Immature natural killer cell (primary cell): Measurements from ENCODE around the gene USF3. TPM values are rescaled to one million over a fixed set of nuclear protein-coding genes. Genes with fewer than 3 reads are reported as not detected.

ENCODE experiments used
- DNase-seq, 3 donors: peaks; one replicate each; pipeline ENCODE4 v3.0.0; 2022; ENCODE audit warnings: mixed read lengths in 1 of 3
- H3K27ac Mint-ChIP-seq, 6 donors: one replicate each; pipeline ENCODE4 v1.8.0; 2020; ENCODE audit warnings: mixed read lengths in 6 of 6, mild to moderate bottlenecking in 5 of 6, inconsistent platforms in 4 of 6, moderate library complexity in 3 of 6
- H3K27me3 Mint-ChIP-seq, 3 donors: one replicate each; pipeline ENCODE4 v1.8.0; 2020 to 2021; ENCODE audit warnings: low read depth in 3 of 3, mild to moderate bottlenecking in 3 of 3, mixed read lengths in 3 of 3, moderate library complexity in 3 of 3, inconsistent platforms in 1 of 3
- H3K36me3 Mint-ChIP-seq, 3 donors: one replicate each; pipeline ENCODE4 v1.8.0; 2020; ENCODE audit warnings: mixed read lengths in 3 of 3, inconsistent platforms in 2 of 3, mild to moderate bottlenecking in 2 of 3
- H3K4me1 Mint-ChIP-seq, 2 donors: one replicate each; pipeline ENCODE4 v1.8.0; 2020; ENCODE audit warnings: inconsistent platforms in 2 of 2, mild to moderate bottlenecking in 2 of 2, mixed read lengths in 2 of 2, moderate library complexity in 1 of 2
- H3K4me3 Mint-ChIP-seq, 5 donors: one replicate each; pipeline ENCODE4 v1.8.0; 2020; ENCODE audit warnings: mild to moderate bottlenecking in 5 of 5, mixed read lengths in 5 of 5, inconsistent platforms in 3 of 5, moderate library complexity in 3 of 5
- H3K9me3 Mint-ChIP-seq, 6 donors: one replicate each; pipeline ENCODE4 v1.8.0; 2020; ENCODE audit warnings: mild to moderate bottlenecking in 6 of 6, mixed read lengths in 6 of 6, inconsistent platforms in 4 of 6, moderate library complexity in 3 of 6
- polyA plus RNA-seq, 3 donors: library from polyadenylated mRNA; unstranded; fragments of 300-500 nt; fragmentation: Illumina TruSeq; gene quantifications; one replicate each; pipeline ENCODE4 v1.2.3, GENCODE V29; 2021

Gene USF3
- polyA plus RNA-seq, 3 donors from 2014 or later, result 2.1 to 7.3 (median 2.6) TPM

- Mint-ChIP-seq H3K9me3 (no peaks in the 10 kb centered on the region), H3K27ac (no peak overlapping the region), H3K4me1 (peaks cover 20 to 22% of the 10 kb centered on the region in 2 donors), H3K4me3 (no peak overlapping the region), H3K27me3 (no peaks in the 10 kb centered on the region), H3K36me3 (peaks cover 11 to 54% (median 21%) of the 10 kb centered on the region in 3 donors)
- DNase-seq, result no peak
These were observed 93.6 kb downstream of the USF3 start for GRCh38 chr3:113602836-113603235.

DNA sequence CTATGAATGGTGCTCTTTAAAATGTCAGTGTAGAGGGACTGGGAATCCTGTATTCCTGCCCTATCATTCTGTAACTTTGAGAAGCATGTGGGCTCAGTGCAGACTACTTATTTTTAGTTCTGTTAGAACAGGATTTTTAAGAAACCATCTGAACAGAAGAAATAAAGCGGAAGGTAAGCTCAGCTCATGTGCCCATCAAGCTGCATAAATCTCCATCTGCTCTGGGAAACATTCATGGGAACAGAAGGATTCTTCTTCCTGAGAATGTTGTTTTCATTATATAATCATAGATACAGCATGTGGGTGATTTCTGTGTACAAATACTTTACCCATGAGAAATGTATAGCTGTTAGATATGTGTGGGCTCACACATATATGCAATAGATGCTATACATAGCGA is 94.2 kb downstream of the USF3 start:
- Mint-ChIP-seq H3K4me1 (peaks cover 14 to 18% of the 10 kb centered on the region in 2 donors), H3K9me3 (no peaks in the 10 kb centered on the region)

GRCh38 chr3:113601240-113601639 is 95.2 kb downstream of the USF3 start:
- Mint-ChIP-seq H3K4me1 (peaks cover 4 to 7% of the 10 kb centered on the region in 2 donors), H3K27ac (peak overlapping the region in 1 of 6 donors; percentile 34), H3K4me3 (no peak overlapping the region), H3K36me3 (peaks cover 4 to 44% (median 21%) of the 10 kb centered on the region in 3 donors), H3K9me3 (no peaks in the 10 kb centered on the region), H3K27me3 (no peaks in the 10 kb centered on the region)
- no peak for DNase-seq

More for the DNA sequence above, 94.2 kb downstream of the USF3 start:
- no peak overlapping the region for H3K27ac Mint-ChIP-seq
- no peaks in the 10 kb centered on the region for H3K27me3 Mint-ChIP-seq
- peaks cover 11 to 53% (median 21%) of the 10 kb centered on the region in 3 donors for H3K36me3 Mint-ChIP-seq
- no peak overlapping the region for H3K4me3 Mint-ChIP-seq
- DNase-seq, result no peak

DNA sequence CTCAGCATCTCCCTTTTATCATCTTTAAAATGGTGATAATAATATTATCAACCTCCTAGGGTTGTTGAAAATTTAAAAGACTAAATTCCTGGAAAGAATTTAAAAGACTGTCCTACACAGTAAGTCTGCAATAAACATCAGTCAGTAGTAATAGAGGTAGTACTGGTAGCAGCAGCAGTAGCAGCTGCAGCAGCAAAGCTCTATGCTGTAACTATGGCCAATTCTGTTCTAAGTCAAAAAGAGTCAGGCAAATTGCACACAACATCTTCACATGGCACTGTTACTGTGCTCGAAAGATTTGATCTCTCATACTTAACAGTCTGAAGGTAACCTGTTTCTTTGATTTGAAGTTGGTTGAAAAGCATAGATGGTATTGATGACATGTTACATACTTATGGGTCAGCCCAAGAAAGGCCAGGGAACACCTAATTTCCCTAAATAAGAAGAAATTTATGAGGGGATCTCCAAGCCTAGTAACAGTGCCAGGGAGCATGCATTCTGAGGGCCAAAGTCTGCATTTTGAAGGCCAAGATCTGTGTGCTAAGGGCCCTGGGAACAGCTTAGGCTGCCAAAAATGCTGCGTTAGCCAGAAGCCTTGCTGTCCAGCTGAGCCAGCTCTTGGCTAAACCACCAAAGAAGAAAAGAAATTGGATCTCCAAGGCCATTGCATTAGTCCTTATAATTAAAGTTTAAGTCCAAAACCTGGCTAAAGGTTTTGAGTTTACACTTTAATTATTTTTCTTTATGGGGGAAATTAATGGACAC is 95.8 kb downstream of the USF3 start:
- no peak overlapping the region for H3K4me3 Mint-ChIP-seq
- no peaks in the 10 kb centered on the region for H3K9me3 Mint-ChIP-seq
- no peak for DNase-seq
- peaks cover 0 to 2% of the 10 kb centered on the region in 2 donors for H3K4me1 Mint-ChIP-seq
- H3K36me3 Mint-ChIP-seq, result peaks cover 4 to 44% (median 24%) of the 10 kb centered on the region in 3 donors
- H3K27ac Mint-ChIP-seq, result no peak overlapping the region
- H3K27me3 Mint-ChIP-seq, result no peaks in the 10 kb centered on the region

Other genes starting within 250 kb of the USF3 start
- 1 to 10 TPM in 2 of 3 donors, not detected in 1; 3.7 to 4.7 TPM for gene SPICE1, start 181.5 kb downstream of the USF3 start, polyA plus RNA-seq
- gene SIDT1, start 164.1 kb downstream of the USF3 start, polyA plus RNA-seq, result 10 to 100 TPM in 2 of 3 donors, 1 to 10 TPM in 1; 9.5 to 33.2 (median 11.8) TPM
- 10 to 100 TPM; 58.0 to 80.1 (median 65.2) TPM for gene NAA50, start 49.6 kb upstream of the USF3 start, polyA plus RNA-seq
- gene ATP6V1A, start 50.4 kb upstream of the USF3 start, polyA plus RNA-seq, result 10 to 100 TPM; 46.0 to 51.1 (median 46.1) TPM
- under 1 TPM; 0.45 to 0.93 (median 0.71) TPM for gene GRAMD1C, start 142.1 kb upstream of the USF3 start, polyA plus RNA-seq